Stimulated activated CD8-positive, alpha-beta memory T cell treated with anti-CD3 and anti-CD28 coated beads, Interleukin-7, amount 100 ng/mL, for 24 hours (primary cell): ENCODE data around the gene ADRB2.

Experiments
- DNase-seq: peaks from one replicate; pipeline ENCODE4 v3.0.0-alpha.2; 2020; ENCODE audit warnings: low read depth

Gene ADRB2

DNA sequence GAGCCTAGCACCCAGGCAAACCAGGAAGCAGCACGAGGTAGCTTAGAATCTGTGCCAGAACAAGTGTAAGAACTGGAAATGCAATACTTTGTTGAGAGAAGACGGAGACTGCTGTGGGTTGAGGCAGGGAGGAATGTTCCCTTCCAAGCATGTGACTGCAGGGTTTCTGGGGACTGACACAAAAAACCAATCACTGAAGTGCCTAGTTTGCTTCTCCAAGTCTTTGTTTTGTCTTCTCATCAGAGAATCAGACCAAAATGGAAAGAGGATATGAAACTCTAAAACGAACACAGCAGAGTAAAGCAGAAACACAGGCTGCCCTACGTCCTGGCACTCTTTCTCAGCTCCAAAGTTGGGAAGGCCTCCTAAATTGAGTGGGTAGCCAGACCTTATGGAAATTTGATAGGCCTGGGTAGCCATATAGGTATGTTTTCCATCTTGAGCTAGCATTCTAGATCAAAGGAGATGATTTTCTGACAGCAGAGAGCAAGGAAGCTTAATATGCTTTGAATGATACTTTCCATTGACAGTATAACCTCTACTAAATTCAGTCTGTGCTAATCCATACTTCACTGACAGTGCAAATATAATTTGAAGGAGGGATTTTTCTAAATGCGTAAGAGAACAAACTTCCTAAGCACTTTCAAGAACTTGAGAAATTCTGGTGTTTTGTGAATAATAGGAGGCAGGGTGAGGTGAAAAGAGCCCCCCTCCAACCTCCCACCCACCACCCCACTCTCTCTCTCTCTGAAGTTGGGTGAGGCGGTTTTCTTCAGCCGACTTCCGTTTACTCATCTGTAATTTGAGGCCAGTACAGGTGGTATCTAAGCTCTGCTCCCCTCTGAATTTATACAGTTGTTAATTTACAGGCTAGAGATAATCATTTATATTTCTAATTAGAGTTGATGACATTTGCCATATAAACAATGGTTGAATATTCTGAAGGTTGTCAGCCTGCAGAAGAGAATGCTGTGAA lies 5.5 kb downstream of the ADRB2 start:
- no peak for DNase-seq

DNA sequence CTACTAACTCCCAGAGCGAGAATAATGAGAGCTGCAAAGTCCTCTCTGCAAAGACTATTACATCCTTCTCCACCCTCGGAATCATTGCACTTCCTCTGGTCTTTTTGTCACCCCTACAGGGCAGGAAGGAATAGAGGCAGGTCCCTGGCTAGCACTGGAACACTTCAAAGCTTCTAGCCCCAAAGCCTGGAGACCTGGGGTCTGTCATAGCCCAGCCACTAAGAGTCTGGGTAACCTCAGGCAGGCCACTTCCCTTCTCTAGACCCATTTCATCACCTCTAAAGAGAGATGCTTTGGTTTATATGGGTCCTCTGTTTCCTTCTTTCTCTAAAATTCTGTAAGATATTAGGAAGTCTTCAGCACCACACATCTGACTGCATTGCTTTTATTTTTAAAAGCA lies 6.7 kb downstream of the ADRB2 start:
- DNase-seq, result no peak

DNA sequence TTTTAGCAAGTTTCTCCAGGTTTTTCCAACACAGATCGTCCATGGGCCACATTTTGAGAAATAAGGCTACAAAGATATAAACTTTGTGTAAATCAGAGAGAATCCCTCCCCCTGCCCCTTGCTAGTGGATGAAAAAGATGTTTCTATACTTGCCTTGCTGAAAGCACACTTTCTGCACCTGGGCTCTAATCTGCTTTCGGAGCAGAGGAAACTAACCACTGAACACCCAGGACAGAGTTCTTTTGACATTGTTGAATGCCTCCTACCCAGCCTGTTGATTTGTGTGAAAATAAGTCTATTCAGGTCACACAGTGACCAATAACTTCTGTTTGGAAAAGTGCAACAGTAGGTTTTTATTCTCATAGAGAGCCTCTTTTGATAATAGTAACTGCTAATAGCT lies 7.5 kb downstream of the ADRB2 start:
- no peak for DNase-seq

DNA sequence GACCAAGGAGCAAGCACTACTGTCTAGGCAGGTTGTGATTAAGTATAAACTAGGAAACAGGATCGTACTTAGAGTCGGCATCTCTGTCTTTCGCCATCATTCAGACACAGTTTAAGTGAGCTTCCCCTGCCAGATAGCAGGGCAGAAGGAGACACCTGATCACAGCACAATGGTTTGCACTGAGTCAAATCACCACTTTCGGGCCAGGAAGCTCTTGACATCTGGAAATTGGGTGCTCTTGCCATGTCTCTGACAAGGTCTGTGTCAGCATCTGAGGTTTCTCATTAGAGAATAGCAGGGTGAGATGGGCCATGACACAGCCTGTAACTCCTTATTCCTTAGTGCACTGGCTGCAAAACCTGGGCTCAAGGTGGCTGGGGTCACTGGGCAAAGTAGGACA lies 8.3 kb downstream of the ADRB2 start:
- no peak for DNase-seq

DNA sequence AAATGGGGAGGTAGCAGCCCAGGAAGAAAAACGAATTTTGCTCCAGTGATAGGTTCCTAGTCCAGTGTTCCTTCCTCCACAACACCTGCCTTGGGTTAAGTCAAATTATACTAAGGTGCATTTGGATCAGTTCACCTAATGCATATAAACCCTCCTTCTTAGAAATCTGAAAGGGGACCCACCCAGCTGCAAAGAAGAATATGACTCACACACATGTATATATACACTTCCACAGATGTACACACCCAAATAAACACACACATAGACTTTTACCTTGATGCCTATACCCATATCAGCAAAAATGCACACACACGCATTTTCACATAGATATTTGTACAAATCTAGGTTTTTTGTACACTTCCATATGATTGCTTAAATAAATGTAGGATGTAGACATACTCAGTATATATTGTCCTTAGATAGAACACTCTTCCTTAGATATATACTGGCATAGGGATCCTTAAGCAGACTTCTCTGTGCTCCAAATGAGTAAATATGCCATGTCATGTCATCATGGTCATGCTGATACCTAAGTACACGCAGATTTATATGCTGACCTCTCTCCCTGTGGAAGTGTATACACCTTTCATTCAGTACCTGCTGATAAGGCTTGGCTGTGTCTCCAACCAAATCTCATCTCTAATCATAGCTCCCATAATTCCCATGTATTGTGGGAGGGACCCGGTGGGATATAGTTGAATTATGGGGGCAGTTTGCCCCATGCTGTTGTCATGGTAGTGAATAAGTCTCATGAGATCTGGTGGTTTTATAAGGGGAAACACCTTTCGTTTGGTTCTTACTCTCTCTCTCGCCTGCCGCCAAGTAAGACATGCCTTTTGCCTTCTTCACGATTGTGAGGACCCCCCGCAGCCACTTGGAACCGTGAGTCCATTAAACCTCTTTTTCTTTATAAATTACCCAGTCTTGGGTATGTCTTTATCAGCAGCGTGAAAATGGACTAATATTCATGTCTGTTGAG lies 10.2 kb downstream of the ADRB2 start:
- no peak for DNase-seq

DNA sequence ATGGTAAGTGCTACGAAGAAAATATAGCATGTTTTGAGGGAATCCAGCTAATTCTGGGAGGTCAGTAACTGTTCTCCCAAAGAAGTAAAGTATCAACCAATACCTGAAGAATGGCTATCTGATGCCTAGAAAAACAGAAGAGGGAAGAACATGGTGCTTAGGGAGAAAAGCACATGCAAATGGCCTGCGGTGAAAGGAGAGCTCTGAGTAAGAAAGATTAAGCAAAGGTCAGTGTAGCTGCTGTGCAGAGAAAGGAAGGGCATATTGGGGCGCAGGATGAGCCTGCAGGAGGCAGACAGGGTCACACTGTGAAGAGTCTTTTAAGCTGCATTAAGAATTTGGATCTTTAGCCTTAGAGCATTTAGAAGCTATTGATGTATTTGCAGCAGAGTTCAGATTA lies 11.0 kb downstream of the ADRB2 start:
- no peak for DNase-seq

DNA sequence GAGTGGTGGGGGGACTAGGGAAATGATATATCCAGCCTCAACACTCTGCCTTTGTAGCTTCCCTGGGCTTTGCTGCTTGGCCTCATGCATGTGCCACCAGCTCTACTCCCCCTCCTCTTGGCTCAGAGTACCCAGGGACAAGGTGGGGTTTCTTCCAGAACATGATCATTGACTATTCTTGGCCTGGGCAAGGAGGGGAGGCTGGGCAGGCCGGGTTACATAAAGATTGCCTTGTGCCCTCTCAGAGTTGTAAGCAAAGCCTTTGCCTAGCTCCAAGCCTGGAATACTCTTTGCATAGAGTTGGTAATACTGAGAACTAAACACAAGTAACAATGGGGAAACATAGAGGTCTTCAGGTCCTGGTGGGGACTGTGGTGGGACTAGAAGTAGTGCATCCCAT lies 11.9 kb downstream of the ADRB2 start:
- DNase-seq, result no peak

DNA sequence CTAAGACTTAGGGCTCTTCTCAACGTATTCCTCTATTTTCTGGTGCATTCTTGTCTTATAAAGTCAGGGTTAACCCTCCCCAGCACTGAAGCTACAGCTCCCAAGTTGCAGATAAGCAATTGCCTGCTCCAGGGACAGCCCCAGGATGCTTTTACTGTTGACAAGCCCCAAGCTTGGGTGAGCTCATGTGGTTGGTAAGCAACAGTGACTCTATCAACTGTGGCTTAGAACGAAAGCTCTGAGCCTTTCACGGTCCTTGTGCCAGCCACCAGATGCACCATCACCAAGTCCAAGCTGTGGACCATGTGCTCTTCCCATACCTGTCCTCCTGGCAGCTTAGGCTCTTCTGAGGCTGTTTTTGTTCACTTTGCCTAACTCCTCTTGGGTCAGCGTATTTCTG lies 13.5 kb downstream of the ADRB2 start:
- DNase-seq, result no peak

DNA sequence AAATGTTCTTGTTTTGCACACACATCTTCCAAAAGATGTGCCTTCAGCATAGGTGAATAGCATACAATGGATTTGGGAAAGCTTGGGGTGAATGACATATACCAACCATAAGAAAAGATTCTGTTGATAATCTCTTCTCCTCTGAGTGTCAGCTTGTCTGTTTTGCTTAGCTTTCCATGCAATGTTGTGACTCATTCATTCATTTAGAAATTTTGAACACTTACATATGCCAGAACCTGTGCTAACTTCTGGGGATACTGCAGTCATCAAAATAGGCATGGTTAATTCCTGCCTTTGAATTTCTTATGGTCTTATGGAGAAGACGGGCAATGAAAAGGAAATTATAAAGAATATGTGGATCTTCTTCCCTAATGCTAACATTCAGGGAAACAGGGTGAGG lies 14.1 kb downstream of the ADRB2 start:
- DNase-seq, result no peak

DNA sequence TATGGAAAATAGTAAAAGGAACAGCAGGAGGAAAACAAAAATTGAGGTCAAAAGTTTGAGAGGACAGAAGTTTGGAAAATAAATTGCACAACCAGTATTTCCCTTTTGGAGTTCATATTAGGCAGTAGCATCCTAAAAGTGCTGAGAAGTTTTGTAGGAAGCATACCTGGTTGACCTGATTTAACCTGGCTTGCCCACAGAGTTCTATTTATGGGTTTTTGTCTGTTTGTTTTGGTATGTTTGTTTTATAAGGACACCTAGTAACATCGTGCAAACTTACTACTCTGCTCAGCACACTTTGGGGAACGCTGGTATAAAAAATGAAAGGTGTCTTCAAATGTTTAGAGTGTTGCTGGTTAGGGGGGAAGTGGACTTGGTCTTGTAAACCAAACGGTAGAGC lies 15.1 kb downstream of the ADRB2 start:
- DNase-seq, result no peak

DNA sequence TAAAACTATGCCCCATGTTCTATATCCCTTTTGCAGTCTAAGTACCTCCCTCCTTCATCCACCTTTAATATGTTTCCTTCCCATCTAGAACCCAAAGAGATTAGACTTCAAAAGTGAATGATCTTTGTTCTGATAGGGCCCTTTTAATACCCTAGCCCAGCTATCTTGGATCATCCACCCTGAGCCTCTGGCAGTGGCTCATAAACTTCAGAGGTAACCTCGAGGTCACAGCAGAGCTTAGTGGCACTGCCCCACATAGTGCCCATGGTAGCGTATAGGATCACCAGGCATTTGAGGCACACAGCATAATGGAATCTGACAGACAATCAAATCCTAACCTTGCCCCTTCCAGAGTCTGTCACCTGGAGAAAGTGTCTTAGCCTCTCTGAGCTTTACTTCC lies 15.8 kb downstream of the ADRB2 start:
- no peak for DNase-seq

DNA sequence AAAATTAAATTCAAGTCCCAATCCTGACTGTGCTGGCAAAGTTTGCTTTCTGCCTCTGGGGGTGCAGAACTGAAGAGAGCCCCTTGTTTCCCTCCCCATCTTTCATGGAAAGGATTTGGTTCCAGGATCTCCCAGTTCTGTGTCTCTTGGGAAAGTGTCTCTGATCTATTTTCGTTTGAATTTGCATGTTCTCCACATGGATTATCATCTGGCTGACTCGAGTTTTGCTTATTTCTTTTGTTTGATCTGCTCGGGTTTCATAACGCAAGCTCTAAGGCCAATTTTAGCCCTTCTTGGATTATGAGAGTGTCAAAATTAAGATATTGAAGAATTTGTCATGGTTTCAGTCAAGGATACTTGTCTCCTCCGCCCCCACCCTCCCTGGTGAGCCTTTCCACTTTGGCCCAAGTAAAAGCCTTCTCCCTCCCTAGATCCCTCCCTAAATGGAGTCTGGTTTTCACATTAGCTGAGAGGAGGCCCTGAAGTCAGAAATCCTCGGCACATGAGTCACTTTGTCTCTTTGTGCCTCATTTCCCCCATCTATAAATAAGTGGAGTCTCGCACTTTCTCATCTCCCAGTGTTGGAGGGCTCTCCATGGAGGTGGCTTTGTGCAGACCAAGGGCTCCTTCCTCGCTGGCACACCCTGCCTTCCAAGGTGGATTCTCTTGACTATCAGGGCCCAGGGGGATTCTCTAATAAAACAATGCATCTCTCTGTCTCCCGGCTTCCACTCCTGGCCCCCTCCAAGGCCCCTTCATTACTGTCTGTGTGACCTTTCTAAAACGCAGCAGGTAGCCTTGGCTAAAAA lies 17.3 kb downstream of the ADRB2 start:
- no peak for DNase-seq

DNA sequence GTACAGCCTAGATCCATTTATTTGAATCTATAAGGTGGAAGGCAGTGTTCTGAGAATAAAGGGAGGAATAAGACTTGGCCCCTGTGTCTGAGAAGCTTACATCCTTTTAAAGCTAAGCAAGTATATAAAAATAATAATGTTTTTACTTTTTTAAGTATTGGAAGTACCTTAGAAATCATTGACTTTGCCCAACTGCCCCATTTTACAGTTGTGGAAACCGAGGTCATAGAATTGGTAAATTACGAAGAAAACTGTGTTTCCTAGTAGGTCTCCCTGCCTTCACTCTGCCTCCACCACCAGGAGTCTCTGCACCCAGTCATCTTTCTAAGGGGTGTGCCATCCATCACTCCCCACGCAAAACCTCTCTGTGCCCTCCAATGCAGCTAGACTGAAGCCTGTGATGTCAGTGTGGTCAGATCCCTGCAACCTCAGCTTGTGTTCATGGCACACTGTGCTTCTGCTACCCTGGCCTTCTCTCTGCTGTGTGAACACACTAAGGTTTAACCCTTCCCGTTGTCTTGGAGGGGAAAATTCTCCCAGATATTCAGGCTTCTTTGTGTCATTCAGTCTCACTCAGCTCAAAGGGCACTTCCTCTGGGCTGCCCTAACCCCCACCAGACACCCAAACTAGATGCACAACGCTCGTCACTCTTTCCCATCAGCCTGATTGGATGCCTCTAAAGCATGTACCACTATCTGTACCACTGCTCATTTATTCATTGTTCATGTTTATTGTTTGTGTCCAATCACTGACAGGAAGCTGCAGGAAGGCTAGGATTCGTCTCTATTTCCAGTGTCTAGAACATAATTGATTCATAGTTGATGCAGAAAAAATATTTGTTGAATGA lies 18.2 kb downstream of the ADRB2 start:
- no peak for DNase-seq

DNA sequence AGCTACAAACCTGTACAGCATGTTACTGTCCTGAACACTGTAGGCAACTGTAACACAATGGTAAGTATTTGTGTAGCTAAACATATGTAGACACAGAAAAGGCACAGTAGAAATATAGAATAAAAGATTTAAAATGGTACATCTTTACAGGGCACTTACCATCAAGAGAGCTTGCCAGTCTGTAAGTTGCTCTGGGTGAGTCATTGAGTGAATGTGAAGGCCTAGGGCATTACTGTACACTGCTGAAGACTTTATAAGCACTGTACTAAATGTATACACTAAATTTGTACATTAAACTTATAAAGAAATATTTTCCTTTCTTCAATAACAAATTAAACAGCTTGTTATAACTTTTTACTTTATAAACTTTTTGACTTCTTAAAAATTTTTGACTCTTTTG lies 20.5 kb downstream of the ADRB2 start:
- DNase-seq, result no peak

DNA sequence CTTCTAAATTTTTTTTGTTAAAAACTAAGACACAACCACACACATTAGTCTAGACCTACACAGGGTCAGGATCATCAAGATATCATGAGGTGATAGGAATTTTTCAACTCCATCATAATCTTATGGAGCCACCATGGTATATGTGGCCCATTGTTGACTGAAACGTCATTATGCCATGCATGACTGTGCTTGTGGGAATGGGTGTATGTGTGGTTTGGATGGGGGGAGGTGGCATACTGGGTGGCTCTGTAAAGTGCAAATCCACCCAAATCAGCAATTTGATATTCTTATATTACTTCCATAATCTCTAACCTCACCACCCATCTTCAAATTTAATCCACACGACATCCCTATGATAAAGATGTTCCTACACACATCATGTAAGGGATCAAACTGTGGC lies 21.0 kb downstream of the ADRB2 start:
- DNase-seq, result no peak

DNA sequence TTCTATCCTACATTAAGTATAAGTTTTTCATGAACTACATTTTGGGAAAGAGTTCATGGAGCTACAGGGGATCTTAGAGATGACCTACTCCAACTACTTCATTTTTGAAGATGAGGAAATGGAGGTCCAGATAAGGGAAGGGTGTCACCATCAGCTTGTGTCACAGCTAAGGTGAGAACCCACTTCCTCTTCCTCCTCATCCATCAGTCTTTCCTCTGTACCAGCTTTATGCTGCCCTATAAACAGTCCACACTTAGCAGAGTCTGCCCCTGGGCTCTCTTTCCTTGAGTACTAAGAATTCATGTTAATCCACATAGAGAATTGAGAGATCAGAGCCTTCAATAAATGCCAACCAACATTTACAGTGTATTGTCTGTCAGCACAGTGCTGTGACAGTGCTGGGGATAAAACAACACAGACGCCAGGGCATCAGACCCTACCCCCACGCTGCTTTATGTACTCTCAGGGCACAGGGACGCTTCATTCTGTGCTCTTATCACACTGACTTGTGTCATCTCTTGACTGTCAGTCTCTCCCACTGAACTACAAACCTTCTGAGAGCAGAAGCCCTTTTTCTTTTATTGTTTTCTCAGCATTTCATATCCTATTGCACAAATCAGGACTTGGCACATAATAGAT lies 22.1 kb downstream of the ADRB2 start:
- DNase-seq, result no peak

DNA sequence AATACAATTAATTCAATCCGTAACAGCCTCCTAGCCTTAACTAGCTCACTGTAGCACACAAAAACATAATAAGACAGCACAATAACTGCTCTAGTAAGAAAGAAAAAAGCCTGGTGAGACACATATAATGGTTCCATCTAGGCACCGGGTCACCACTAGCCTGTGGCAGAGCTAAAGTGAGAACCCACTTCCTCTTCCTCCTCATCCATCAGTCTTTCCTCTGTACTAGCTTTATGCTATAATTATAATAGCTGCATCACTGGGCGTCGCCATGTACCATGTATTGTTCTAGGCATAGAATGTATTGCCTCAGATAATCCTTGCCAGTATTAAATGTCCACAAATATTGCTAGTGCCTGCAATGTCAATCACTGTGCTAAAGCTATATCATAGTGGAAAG lies 23.1 kb downstream of the ADRB2 start:
- DNase-seq, result no peak

DNA sequence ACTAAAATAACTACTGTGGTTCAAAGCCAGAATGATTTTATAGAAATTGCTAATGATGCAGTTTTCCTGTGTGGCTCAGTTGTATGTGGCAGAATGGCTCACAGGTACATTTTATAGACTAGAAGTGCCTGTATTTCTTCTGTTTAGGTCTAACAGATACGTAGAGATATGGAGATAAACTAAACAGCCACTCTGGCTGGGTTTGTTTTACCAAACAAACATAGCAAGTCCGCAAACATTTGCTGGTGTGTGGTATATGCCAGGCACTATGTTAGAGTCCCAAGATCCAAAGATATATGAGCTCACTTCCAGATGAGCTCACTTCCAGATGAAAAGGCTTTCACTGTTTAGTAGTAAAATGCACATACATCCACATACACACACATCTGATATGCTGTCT lies 24.4 kb downstream of the ADRB2 start:
- DNase-seq, result no peak

DNA sequence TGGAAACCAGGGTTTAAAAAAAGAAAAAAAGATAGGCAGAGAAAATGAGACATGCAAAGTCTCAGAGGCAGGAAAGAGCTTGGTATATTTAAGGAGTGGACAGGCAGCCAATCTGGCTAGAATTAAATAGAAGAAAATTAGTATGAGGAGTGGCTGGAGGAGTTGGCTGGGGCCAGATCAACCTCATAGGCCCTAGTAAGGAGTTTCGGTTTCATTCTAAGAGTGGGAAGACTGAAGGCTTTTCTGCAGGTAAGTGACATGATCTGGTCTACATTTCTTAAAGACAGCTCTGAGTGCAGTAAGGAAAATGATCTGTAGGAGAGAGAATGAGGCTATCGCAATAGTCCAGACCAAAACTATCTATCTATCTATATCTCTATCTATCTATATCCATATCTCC lies 27.5 kb downstream of the ADRB2 start:
- no peak for DNase-seq

DNA sequence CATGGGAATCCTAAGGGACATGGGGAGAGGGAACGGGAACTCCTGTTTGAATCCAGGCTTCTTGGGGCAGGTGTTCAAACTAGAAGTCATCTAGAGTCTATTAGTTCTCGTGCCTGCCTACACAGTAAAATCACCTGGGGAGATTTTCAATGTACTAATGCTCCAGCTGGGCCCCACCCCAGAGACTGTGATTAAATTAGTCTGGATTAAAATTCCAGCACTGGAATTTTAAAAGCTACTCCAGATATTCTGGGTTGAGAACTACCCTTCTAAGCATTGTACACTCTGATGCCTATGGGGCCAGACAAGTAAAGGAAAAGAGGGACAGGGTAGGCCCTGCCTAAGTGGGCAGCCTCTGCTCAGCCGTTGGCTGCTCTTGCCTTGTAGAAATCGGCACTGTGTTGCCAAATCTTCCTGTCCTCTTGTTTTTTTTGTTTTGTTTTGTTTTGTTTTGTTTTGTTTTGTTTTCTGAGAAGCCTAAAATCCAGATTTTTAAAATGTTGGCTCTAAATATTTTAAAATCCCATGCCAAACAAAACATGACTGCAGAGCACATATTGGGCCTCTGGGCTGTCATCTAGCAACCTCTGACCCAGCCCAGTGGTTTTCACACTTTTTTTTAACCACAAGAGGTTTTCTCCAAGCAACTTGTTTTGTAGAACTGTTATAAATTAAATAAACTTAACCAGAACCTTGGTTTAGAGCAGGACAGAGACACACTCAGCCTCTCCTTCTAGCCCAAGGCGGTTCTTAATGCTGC lies 29.0 kb downstream of the ADRB2 start:
- no peak for DNase-seq
